Astrocyte (in vitro differentiated cells and primary cell): ENCODE data around the gene SLC25A29.

Source experiments
- CTCF ChIP-seq: IDR thresholded peaks from 2 replicates; pipeline ENCODE4 v1.5.1; 2011; ENCODE audit warnings: low read depth, mild to moderate bottlenecking, inconsistent platforms, low read length, moderate library complexity; ENCODE audit not compliant: insufficient read depth
- EZH2 ChIP-seq: IDR thresholded peaks from 2 replicates; pipeline ENCODE4 v1.6.1; 2012; ENCODE audit warnings: mild to moderate bottlenecking, low read length, inconsistent platforms; ENCODE audit not compliant: insufficient read depth

GRCh38 chr14:100328495-100329163 lies 22.4 kb upstream of the SLC25A29 start:
- TF ChIP-seq CTCF: no peak
- no peak for TF ChIP-seq EZH2
